ENCODE results near the gene TSPAN17.
"Not testable (repeated sequence)": the region's sequence is repeated elsewhere in the genome, so short reads cannot be mapped to it uniquely, and the experiment has no call there.

Gene TSPAN17

DNA sequence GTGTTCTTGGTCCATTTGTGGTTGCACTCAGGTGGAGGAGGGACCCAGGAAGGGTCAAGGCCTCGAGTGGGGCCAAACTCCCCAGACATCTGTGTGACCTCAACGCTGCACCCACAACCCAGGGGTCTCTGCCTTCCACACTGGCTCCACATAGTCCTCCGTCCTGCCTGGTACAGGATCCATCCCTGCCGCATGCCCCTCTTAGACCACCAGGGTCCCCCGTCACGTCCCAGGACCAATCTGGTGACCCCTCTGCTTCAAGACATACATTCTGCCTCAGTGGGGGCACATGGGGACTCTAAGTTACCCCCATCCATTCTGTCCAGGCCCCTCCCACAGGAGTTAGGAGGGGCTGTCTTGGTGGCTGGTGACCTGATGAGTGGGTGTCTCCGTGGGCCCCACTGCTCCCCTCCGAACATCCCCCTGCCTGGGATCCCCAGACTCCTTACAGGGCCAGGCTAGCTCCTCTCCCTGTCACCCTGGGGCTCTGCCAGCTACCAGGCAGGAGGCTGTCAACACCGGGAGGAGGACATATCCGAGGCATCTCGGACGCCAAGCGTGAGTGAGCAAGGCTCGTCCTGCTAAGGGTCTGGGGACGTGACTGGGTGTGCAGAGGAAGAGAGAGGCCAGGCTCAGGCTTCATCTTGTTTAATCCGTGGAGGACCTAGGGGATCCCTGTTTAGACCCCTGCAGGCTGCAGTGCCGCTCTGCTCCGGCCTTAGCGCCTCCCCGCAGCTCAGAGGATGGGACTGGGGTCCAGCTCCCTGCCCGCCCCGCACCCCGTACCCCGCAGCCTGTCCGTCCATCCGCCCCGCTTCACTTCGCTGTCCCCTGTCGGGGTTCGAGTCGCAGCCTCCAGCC, 32.3 kb downstream of the TSPAN17 start:
- DNase-seq (ENCODE audit: low read depth in 2 of 2), result no peak

DNA sequence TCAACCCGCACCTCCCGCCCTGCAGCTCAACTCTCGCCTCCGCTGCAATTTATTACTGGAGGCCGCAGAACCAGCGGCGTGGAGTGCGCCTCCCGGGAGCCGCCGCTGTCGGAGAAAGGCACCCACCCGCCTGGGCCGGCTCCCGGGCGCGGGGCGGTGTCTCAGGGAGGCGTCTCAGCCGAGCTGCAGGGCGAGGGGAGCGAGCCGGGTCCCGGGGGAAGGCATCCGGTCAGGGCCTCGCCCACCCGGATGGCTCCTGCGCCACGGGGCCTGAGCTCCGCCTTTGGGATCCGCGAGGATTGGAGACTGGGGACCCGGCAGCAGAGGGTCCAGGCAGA, 32.9 kb downstream of the TSPAN17 start:
- no peak for DNase-seq (ENCODE audit: low read depth in 2 of 2)

- no peak for DNase-seq (ENCODE audit: low read depth in 2 of 2)
Observed at GRCh38 chr5:176682016-176682531, 34.8 kb downstream of the TSPAN17 start.

GRCh38 chr5:176685010-176685409, 37.7 kb downstream of the TSPAN17 start:
- DNase-seq (ENCODE audit: low read depth in 2 of 2), result no peak

DNA sequence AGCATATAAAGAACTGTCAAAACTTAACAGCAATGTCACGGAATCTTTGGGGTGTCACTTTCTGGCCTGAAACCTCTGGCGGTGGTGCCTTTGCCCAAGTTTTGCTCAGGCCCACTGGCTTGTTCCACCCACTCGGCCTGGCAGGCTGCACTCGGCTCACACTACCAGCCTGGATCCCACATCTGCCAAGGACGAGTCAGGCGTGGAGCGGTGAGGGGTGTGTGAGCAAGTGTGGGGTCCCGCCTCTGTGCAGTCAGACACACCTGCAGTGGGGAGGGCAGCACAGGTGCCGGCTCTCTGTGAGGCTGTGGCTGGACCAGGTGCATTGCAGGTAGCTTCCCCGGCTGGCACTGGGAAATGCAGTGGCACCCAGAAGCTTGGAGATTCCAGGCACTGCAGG, 40.0 kb downstream of the TSPAN17 start:
- DNase-seq (ENCODE audit: low read depth in 2 of 2), result no peak

DNA sequence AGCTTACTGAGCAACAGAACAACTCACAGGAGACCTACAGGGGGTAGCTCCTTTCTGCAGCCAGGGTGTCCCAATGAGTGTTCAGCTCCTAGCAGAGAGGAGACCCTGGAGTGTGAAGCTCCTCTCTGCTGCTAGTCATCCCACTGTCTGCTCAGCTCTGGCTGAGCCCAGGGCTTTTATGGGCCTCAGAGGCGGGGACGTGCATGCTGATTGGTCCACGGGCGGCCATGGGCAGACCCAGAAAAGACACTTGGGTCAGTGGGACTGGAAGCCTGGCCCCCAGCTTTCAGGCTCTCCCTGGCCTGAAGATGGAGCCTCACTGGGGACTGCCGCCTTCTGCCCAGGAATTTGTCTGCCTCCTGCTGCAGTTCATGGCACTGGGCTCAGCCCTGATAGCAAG, 40.6 kb downstream of the TSPAN17 start:
- DNase-seq (ENCODE audit: low read depth in 2 of 2), result no peak

- DNase-seq (ENCODE audit: low read depth in 2 of 2), result no peak
Observed at GRCh38 chr5:176690911-176691310, 43.6 kb downstream of the TSPAN17 start.

- DNase-seq (ENCODE audit: low read depth in 2 of 2), result no peak
Observed at GRCh38 chr5:176691524-176691923, 44.2 kb downstream of the TSPAN17 start.

DNA sequence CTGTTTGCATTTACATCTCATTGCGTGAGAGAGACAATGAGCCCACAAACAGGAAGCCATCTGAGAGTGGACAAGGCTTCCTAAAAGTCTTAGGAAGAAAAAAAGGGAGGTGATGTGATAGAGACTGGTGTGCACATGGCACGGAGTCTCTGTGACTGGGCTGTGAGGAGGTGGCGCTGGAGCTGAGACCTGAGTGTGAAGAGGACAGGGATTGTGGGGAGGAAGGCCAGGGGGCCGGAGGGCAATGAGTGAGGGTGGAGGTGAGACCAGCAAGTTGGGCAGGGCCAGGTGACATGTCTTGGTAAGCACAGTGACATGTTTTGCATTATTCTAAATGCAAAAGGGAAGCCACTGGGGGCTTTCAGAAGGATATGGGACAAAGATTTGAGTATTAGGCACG, 45.0 kb downstream of the TSPAN17 start:
- DNase-seq (ENCODE audit: low read depth in 2 of 2), result no peak

DNA sequence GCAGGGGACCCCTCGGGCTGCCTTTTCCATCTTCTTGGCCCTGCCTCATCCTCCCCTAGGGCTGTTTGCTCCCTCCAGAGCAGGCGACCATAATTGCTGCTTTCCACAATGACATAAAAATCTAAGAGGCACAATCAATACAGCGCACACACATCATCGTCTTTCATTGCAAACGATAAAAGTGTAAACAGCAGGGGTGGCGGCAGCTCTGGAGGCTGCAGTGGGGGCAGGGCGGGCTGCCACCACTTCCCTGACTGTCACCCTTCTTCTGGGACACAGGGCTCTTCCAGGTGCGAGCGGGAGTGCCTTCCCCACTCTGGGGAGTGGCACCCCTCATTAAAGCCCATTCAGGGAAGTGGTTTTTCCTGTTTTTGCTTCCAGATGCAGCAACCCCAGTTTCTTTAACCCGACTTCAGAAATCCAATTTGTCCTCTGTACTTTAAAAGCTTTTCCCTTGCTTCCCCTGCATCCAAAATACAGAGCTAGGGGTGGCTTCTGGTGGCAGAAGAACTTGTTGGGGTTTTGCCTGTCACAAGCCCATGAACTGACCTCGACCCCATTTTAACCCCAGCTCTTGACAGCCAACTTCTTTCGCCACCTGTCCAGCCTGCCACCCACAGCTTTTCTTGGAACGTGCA, 45.7 kb downstream of the TSPAN17 start:
- no peak for DNase-seq (ENCODE audit: low read depth in 2 of 2)

GRCh38 chr5:176693477-176693851, 46.2 kb downstream of the TSPAN17 start:
- no peak for DNase-seq (ENCODE audit: low read depth in 2 of 2)

GRCh38 chr5:176694146-176694545, 46.9 kb downstream of the TSPAN17 start:
- DNase-seq (ENCODE audit: low read depth in 2 of 2), result no peak

DNA sequence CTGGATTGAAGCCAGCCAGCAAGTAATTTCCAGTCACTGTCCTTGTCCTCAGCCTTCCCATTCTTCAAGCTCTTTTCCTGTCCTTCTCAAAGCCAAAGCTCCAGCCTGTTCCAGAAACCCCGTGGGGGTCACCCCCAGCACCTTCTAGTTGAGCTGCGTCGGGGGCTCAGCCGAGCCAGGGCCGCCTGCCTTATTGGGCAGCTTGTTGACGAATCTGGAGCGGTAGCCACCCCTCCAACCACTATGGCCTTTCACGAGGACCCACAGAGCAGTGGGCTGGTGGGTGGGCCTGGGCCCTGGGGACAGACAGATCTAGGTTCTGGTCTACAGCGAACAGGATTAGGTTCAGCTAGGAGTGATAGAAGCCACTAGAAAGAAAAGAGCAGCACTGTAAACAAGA, 47.3 kb downstream of the TSPAN17 start:
- no peak for DNase-seq (ENCODE audit: low read depth in 2 of 2)

DNA sequence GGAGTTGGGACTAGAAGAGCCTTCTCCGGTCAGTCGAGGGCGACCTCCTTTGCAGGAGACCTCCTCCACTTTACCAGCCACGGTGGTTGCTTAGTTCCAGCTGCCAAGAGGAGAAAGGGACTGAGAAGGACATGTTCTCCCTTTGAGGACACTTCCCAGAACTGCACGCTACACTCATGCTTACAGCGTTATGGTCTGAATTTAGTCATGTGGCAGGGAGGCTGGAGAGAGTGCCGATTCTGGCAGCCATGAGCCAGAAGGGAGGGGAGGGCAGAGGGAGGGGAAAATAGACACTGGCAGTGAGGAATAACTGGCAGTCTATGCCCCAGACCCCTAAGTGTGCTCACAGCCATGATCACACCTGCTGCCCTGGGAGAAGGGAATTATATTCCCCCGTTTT, 47.8 kb downstream of the TSPAN17 start:
- DNase-seq (ENCODE audit: low read depth in 2 of 2), result no peak

- no peak for DNase-seq (ENCODE audit: low read depth in 2 of 2)
Observed at GRCh38 chr5:176697267-176697933, 50.1 kb downstream of the TSPAN17 start.

DNA sequence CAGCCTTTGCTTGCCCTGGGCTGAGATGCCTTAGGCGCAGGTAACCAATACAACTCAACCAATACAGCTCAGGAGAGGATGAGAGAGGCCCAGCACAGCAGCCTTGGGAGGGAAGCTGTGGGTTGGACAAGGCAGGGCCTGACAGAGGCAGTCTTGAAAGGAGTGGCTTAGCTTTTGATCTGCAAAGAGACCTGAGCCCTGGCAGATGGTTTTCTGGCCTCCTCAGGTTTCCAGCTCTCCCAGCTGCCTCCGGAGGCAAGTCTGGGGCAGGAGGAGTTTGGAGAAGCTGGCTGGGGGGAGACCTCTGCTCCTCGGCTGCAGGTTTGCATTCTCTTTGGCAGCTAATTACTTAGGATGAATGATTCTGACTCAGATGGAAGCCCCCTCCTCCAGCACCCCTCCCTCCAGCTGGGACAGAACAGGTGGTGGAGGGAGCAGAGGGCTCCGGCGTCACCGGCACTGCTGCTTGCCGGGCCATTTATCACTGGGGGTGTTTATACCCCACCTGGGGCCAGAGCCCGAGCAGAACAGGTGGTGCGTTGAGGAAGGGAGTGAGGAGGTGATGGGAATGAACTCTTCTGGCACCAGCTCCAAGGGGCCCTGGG, 50.8 kb downstream of the TSPAN17 start:
- no peak for DNase-seq (ENCODE audit: low read depth in 2 of 2)

DNA sequence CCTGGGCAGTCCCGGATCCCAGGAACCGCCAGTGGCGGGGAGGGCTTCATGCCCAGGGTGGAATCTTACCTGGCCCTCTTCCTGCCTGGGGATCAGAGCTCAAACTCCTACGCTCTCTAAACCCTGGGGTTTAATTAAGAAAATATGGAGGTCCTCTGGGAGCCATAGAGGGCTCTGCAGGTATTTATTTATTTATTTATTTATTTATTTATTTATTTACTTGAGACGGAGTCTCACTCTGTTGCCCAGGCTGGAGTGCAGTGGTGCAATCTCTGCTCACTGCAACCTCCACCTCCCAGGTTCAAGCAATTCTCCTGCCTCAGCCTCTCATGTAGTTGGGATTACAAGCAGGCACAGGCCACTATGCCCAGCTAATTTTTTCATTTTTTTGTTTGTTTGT, 52.2 kb downstream of the TSPAN17 start:
- not testable (repeated sequence) for DNase-seq (ENCODE audit: low read depth in 2 of 2)

DNA sequence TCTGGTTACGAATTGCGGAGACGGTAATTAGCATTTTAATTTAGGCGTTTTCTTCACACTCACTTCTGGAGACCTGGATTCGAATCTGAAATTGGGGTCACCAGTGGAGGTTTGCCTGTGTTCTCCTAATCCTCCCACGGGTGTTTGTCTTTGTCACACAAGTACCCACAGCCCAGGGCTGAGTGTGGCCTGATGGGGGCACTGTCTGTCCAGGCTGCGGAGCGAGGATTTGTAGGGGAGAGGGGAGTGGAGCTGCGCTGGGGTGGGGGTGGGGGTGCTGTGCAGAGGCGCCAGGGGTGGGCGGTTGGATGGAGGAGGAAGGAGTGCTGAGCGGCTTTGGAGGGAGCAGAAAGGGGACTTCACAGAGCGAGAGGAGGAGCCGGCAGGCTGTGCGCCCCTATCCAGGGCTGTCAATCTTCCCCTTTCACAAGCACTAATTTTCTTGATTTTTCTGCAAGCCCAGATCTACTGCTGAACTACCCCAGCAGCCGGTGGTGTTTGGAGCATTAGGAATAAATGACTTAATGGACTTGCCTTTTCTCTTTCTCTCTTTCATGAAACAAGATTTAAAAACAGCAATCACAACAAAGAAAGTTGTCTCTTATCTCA, 53.1 kb downstream of the TSPAN17 start:
- DNase-seq (ENCODE audit: low read depth in 2 of 2), result no peak

GRCh38 chr5:176702671-176703641, 55.7 kb downstream of the TSPAN17 start:
- no peak for DNase-seq (ENCODE audit: low read depth in 2 of 2)

DNA sequence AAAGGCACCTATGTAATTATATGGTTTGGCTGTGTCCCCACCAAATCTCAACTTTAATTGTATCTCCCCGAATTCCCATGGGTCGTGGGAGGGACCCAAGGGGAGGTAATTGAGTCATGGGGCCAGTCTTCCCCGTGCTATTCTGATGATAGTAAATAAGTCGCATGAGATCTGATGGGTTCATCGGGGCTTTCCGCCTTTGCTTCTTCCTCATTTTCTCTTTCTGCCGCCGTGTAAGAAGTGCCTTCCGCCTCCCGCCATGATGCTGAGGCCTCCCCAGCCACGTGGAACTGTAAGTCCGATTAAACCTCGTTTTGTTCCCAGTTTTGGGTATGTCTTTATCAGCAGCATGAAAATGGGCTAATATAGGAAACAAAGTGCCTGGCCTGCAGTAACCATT, 56.6 kb downstream of the TSPAN17 start:
- DNase-seq (ENCODE audit: low read depth in 2 of 2), result no peak

DNA sequence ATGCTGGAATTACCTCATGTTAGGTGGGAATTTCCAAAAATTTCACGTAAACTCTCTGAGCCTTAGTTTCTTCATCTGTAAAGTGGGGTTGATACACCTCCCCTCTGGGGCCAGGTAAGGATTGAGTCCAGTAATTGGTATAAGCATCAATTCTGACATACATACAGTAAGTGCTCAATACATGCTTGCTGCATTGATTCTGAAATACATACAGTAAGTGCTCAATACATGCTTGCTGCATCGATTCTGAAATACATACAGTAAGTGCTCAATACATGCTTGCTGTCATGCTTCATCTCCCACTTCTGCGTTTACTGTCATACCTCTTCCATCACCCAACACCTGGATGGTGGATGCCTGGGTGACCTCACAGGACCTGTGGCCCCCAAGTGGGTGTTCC, 57.1 kb downstream of the TSPAN17 start:
- DNase-seq (ENCODE audit: low read depth in 2 of 2), result no peak
